Activated T-cell treated with anti-CD3 and anti-CD28 coated beads for 48 hours (primary cell): ENCODE data around the gene OLFM2.
"Not testable (repeated sequence)": the region's sequence is repeated elsewhere in the genome, so short reads cannot be mapped to it uniquely, and the experiment has no call there.

Experiments used
- DNase-seq: peaks from one replicate; pipeline ENCODE4 v3.0.0-alpha.2; 2020; ENCODE audit warnings: low read depth

Gene OLFM2

DNA sequence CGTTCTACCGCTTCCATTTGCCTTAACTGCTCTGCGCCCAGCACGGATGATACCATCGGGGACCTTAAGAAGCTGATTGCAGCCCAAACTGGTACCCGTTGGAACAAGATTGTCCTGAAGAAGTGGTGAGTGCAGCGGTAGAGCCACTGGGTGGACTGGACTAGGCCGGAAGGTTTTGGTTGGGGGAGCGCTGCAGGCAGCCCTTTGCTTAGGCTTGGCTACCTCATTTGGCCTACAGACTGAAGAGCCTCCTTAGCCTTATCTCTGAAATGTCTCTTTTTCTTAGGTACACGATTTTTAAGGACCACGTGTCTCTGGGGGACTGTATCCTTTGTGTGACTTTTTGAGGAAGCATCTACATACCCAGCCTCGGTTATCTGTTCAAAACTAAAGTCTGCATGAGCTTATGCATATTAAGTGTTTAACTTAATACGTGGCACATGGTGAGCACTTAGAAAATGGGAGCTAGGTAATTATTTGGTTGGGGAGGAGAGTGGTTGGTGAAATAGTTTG is 107.7 kb downstream of the OLFM2 start:
- DNase-seq = no peak

DNA sequence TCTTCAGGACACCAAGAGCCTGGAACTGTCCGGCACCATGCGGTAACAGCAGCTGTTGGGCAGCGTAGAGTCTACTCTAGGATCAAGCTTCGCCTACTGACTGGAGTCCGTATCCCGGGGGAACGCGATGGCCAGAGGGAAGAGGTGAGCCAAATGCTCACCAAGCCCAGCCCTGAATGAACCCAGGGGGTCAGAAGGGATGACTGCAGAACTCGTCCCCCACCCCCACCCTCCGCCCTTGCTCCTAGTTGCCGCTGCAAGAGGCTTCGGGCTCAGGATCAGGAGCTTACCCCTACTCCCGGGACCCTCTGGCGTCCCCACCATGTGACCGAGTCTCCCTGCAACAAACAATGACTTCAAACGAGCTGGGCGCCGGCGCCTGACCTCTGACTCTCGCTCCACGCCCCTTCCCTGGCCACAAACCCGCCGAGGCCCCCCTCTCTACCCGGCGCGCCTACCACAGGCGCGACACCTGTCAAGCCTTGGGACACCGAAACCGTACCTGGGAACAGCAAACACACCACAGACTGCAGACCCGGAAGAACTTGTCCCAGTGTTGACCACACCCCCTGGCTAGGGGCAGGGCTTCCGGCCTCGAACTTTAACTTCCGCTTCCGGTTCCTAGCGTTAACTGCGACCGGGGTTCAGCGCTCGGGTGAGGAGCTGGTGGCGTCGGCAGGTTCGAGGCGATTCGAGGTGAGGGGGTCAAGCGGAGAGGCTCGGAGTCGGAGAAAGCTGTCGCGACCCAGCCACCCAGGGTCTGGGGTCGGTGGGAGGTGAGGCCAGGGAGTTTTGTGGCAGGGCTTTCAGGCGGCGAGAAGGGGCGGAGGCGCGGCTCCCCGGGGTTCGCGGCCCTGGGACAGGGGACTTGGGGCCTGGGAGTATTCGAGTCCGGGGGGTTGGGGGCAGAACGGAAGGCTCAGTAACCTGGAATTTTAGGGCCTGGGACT is 108.8 kb downstream of the OLFM2 start, which contains the start of gene UBL5:
Gene UBL5 (plus strand): TSS at position 630 of the 950 bp plus-strand sequence. CDS start 420 bp downstream, outside the sequence.
- peak; percentile 85 for DNase-seq

DNA sequence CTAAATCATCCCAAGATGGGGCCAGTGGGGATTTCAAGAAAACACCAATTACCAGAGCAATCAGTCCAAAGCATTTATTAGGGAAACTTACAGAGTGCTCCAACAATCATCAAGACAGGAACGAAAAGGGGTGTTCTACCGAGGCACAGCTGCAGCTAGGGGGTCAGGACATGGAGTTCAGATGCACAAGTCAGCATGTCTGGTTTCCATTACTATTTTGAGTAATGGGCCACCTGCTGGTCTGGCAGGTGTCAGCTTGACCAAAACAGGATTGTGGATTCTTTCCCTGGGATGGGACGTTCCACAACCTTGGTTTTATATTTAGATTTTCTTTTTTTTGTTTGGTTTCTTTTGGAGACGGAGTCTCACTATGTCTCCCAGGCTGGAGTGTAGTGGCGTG is 112.5 kb downstream of the OLFM2 start:
- DNase-seq = no peak

DNA sequence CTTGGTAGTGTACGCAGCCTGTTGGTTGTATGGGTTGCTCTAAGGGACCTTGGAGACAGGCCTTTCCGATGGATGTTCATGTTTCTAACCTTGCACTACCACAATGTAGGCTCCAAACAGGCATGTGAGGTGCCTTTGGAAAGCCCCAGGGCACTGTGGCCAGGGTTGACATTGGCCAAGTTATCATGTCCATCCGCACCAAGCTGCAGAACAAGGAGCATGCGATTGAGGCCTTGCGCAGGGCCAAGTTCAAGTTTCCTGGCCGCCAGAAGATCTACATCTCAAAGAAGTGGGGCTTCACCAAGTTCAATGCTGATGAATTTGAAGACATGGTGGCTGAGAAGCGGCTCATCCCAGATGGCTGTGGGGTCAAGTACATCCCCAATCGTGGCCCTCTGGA is 116.3 kb downstream of the OLFM2 start:
- DNase-seq = not testable (repeated sequence)

DNA sequence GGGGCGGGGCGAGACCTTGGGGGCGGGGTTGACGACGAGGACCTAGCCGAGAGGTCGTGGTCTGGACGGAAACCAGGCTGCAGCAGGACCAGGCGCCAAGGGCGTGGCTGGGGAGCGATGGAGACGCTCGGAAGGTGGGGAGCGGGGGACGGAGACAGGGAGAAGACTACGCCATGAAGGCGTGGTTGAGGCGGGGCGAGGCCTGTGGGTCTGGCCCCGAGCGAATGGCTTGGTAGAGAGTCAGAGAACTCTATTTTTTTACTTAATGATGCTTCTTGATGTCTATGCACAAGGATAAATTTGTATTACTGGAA is 116.8 kb downstream of the OLFM2 start:
- no peak for DNase-seq

DNA sequence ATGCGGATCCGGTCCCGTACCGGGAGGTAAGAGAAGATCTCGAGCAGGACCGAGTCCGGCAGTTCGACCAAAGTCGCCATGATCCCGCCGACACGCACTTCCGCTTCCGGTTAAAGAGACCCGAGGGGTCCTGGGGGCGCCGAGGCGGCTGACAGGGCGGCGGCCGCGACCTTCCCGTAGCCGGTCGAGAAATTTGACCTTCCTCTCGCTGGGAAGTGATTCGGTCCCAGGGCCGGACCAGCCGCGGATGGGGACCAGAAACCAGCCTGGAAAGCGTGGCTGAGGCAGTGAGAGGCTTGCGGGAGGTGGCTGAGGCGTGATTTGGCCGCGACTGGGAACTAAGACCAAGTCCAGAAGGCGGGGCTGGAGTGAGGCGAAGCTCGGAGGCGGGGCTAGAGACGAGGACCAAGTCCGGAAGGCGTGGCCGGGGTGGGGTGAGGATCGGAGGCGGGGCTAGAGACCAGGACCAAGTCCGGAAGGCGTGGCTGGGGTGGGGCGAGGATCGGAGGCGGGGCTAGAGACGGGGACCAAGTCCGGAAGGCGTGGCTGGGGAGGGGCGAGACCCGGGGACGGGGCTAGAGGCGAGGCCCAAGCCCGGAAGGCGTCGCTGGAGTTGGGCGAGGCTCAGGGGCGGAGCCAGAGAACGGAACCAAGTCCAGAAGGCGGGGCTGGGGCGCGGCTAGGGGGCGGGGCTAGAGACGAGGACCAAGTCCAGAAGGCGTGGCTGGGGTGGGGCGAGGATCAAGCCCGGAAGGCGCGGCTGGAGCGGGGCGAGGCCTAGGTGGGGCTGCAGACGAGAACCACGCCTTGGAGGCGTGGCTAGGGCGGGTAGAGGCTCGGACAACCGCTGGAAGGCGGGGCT is 117.3 kb downstream of the OLFM2 start, which contains the start of gene FBXL12:
Gene FBXL12 (minus strand): TSS at position 346 of the 862 bp plus-strand sequence. CDS start 266 bp downstream, at position 80.
- peak; percentile 100 for DNase-seq

DNA sequence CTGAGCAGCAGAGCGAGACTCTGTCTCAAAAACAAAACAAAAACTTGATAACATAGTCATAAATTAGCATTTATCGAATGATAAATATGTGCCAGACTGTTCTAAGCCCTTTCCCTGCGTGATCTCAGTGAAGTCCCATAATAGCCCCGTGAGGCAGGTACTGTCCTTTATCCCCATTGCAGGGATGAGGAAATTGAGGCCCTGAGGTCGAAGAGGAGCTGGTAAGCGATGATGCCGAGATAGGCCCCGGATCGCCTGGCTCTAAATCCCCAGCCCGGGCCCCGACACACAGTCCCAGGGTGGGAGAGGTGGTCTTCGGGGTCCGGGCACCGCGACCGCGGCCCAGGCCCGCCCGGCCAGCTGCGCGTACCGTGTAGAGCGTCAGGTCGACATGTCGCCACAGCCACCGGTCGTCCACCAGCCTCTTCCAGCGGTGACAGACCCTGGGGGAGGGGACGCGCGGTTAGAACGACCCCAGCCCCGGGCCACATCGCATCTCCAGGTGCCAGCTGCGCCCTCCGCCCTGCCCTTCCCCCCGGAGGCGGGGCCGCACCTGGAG is 118.1 kb downstream of the OLFM2 start:
- DNase-seq = no peak

DNA sequence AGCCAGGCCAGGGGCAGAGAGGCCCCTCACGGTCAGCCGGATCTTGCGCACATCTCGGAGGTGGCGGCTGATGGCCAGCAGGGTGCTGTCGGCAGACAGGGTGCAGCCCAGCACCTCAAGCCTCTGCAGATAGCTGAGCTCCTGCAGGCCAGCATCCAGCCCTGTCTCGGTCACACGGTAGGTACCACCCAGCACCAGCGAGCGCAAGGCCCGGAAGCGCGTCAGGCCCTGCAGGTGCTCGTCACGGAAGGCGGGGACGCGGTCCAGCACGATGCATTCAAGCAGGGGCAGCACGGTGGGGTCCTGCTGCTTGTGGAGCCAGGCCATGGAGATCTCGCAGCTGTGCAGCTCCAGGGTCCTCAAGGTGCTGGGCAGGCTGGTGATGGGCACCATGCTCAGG is 125.2 kb downstream of the OLFM2 start:
- no peak for DNase-seq

DNA sequence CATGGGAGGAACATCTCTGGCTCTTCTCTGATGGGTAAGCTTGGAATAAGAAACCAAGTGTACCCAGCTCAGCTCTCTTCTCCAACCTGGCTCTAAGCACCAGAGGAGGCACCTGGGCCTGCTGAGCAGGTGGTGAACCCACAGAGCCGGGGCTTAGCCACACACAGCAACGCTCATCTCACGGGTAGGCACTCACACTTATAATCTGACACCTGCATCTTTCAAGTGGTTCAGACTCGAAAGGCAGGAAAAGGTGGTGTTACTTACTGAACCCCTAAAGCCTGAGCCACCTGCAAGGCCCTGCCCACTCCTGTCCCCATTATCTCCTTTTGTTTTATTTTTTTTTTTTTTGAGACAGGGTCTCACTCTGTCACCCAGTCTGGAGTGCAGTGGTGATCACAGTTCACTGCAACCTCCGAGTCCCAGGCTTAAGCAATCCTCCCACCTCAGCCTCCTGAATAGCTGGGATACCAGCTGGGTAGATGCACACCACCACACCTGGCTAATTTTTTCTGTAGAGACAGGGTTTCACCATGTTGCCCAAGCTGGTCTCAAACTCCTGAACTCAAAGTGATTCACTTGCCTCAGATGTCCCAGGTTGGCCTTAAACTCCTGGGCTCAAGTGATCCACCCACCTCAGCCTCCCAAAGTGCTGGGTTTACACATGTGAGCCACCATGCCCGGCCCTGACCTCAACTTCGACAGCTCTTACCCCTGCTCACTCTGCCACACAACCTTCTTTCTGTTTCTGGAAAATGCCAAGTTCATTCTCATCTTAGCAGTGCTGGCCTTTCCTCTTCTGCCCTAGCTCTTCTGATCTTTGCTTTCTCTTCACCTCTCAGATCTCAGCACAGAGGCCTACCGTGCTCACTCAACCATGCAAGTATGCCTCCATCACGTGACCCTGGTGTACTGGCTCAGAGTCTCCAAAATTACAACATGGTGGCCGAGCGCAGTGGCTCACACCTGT is 127.2 kb downstream of the OLFM2 start:
- DNase-seq = no peak

DNA sequence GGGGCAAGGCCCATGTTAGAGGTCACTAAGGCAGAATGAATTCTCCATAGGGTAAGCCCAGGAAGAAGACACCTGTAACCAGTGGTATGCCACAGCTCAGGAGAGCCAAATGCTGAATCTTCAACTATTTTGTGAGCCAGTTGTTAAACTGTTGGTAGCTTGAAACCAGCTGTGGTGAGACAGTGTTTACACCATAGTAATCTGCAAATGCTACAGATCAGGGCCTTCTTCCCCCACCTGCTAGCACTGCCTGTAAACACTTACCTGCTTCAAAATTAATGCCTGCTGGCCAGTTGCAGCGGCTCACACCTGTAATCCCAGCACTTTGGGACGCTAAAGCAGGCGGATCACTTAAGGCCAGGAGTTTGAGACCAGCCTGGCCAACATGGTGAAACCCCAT is 129.5 kb downstream of the OLFM2 start:
- DNase-seq = no peak
